A549 (cell line): Measurements from ENCODE around the gene TMEM8B. TPM values are rescaled to one million over a fixed set of nuclear protein-coding genes. Genes with fewer than 3 reads are reported as not detected.

Experiments used
- ATAC-seq, 2 experiments: fragments of 200-7000 bp in 1 of 2; fragments of >200 bp in 1 of 2; cut with Nextera tagmentation in 1 of 2; cut with Tn5 transposase in 1 of 2; 3 replicates each; pipeline versions ENCODE4 v1.8.0 to v1.9.1; 2018 to 2020; ENCODE audit warnings: mild to moderate bottlenecking in 1 of 2, moderate library complexity in 1 of 2
- CTCF ChIA-PET: fragments of 300-600 bp; sonication (Branson Sonifier 250); formaldehyde crosslinking; extraction: SDS; loops from one replicate; lab custom pipeline; 2021; ENCODE audit warnings: antibody characterized with exemption, inconsistent platforms; lab: Yijun Ruan, JAX
- POLR2A ChIA-PET: fragments of 350-600 bp; formaldehyde crosslinking; extraction: SDS; loops from one replicate; lab custom pipeline; 2021; ENCODE audit warnings: antibody characterized with exemption, inconsistent platforms; lab: Yijun Ruan, JAX
- DNase-seq, 2 experiments: peaks; one replicate each; pipeline versions ENCODE4 v3.0.0 to v3.0.0-alpha.2; 2011 to 2016; ENCODE audit warnings: low read depth in 1 of 2, low spot score in 1 of 2
- FAIRE-seq: peaks from 2 replicates; lab custom pipeline; 2011; peaks lifted over from hg19 to GRCh38; lab: Jason Lieb, UNC
- H3K27ac ChIP-seq, 2 experiments: fragments of >200 bp; sonication (Bioruptor Twin); formaldehyde crosslinking; 3 replicates each; pipeline ENCODE4 v1.5.1; 2016 to 2017
- H3K4me1 ChIP-seq: fragments of >200 bp; sonication (Bioruptor Twin); formaldehyde crosslinking; 3 replicates; pipeline ENCODE4 v1.6.1; 2016
- H3K4me2 ChIP-seq: fragments of >200 bp; sonication (Bioruptor Twin); formaldehyde crosslinking; 3 replicates; pipeline ENCODE4 v1.6.1; 2016
- H3K4me3 ChIP-seq: fragments of >200 bp; sonication (Bioruptor Twin); formaldehyde crosslinking; 3 replicates; pipeline ENCODE4 v1.5.1; 2016
- H3K9me3 ChIP-seq: fragments of >200 bp; sonication (Bioruptor Twin); formaldehyde crosslinking; 3 replicates; pipeline ENCODE4 v1.6.1; 2016
- BHLHE40 ChIP-seq: IDR thresholded peaks from 2 replicates; pipeline ENCODE4 v1.6.1; 2012; ENCODE audit warnings: low read depth, low read length, inconsistent platforms
- CBX2 ChIP-seq: fragments of 200-600 bp; sonication (generic); IDR thresholded peaks from 2 replicates; pipeline ENCODE4 v1.6.1; 2016; ENCODE audit warnings: low read depth, mild to moderate bottlenecking, borderline replicate concordance
- CBX8 ChIP-seq: fragments of 200-600 bp; sonication (generic); IDR thresholded peaks from 2 replicates; pipeline ENCODE4 v1.6.1; 2016
- EHMT2 ChIP-seq: fragments of 200-600 bp; sonication (generic); IDR thresholded peaks from 2 replicates; pipeline ENCODE4 v1.6.1; 2016; ENCODE audit warnings: antibody characterized with exemption, low read depth, mild to moderate bottlenecking, moderate library complexity
- ESRRA ChIP-seq: fragments of 150-350 bp; IDR thresholded peaks from 2 replicates; pipeline ENCODE4 v1.6.1; 2014; ENCODE audit warnings: mild to moderate bottlenecking, low read length, borderline replicate concordance
- HEYL ChIP-seq: fragments of 250-450 bp; sonication (Bioruptor Pico); IDR thresholded peaks from 2 replicates; pipeline ENCODE4 v1.8.0; 2021; ENCODE audit warnings: mild to moderate bottlenecking, moderate library complexity
- HOXB13 ChIP-seq: fragments of 250-450 bp; sonication (Bioruptor Pico); IDR thresholded peaks from 2 replicates; pipeline ENCODE4 v1.5.0; 2020; ENCODE audit warnings: low read depth, mild to moderate bottlenecking, moderate library complexity
- HOXB5 ChIP-seq: fragments of 250-450 bp; sonication (Bioruptor Pico); IDR thresholded peaks from 2 replicates; pipeline ENCODE4 v1.5.0; 2020; ENCODE audit warnings: mild to moderate bottlenecking, moderate library complexity
- JUNB ChIP-seq: fragments of >200 bp; sonication (Bioruptor Twin); formaldehyde crosslinking; IDR thresholded peaks from 2 replicates; pipeline ENCODE4 v1.6.1; 2016
- MAFK ChIP-seq: fragments of 450-650 bp; IDR thresholded peaks from 2 replicates; pipeline ENCODE4 v1.6.1; 2014; ENCODE audit not compliant: partially characterized antibody
- NFE2L2 ChIP-seq: fragments of 150-350 bp; conservative IDR thresholded peaks from 2 replicates; pipeline ENCODE4 v1.6.1; 2014; ENCODE audit warnings: low read length
- NPAS2 ChIP-seq: fragments of 250-450 bp; sonication (Bioruptor Pico); IDR thresholded peaks from 2 replicates; pipeline ENCODE4 v1.8.0; 2022; ENCODE audit warnings: mild to moderate bottlenecking, moderate library complexity, borderline replicate concordance
- POLR2AphosphoS2 ChIP-seq: conservative IDR thresholded peaks from 2 replicates; pipeline ENCODE4 v1.6.1; 2012; ENCODE audit warnings: low read length, improper control_type of control experiment, inconsistent platforms
- RAD21 ChIP-seq, 2 experiments: fragments of >200 bp in 1 of 2; sonication (Bioruptor Twin) in 1 of 2; formaldehyde crosslinking in 1 of 2; IDR thresholded peaks in 1 of 2; conservative IDR thresholded peaks in 1 of 2; 2 replicates in 1 of 2; 3 replicates in 1 of 2; pipeline ENCODE4 v1.6.1; 2012 to 2018; ENCODE audit warnings: inconsistent platforms in 1 of 2
- RARB ChIP-seq: fragments of 250-450 bp; sonication (Bioruptor Pico); IDR thresholded peaks from 2 replicates; pipeline ENCODE4 v1.8.0; 2021; ENCODE audit warnings: mild to moderate bottlenecking, moderate library complexity
- RCOR1 ChIP-seq: fragments of 150-350 bp; IDR thresholded peaks from 2 replicates; pipeline ENCODE4 v1.6.1; 2014; ENCODE audit warnings: antibody characterized with exemption, low read length, low read depth
- SMC3 ChIP-seq: fragments of >200 bp; sonication (Bioruptor Twin); formaldehyde crosslinking; IDR thresholded peaks from 3 replicates; pipeline ENCODE4 v1.6.1; 2018; ENCODE audit warnings: inconsistent platforms
- SREBF2 ChIP-seq: fragments of 450-650 bp; IDR thresholded peaks from 2 replicates; pipeline ENCODE4 v1.6.1; 2014; ENCODE audit warnings: mild to moderate bottlenecking, moderate library complexity
- TP53 ChIP-seq: fragments of 250-450 bp; sonication (Bioruptor Pico); IDR thresholded peaks from 2 replicates; pipeline ENCODE4 v1.5.0; 2021; ENCODE audit warnings: mild to moderate bottlenecking, moderate library complexity
- ZSCAN20 ChIP-seq: fragments of 250-450 bp; sonication (Bioruptor Pico); IDR thresholded peaks from 2 replicates; pipeline ENCODE4 v1.8.0; 2022; ENCODE audit warnings: mild to moderate bottlenecking, moderate library complexity
- WGBS: methylation state at CpG from one replicate; pipeline ENCODE4 v1.1.6; 2017; ENCODE audit errors: missing lambda C conversion rate; 5-methylcytosine and 5-hydroxymethylcytosine counted together
- polyA plus RNA-seq, 4 experiments: library from polyadenylated mRNA; depleted of rRNA in 3 of 4; stranded (reverse); fragments of >200 nt; fragmentation: RNase III in 1 of 4; extraction: RNeasy Plus Mini Kit Qiagen cat#74134 plus additional on column Dnase treatment in 1 of 4; gene quantifications; 2 replicates in 3 of 4; 3 replicates in 1 of 4; pipeline ENCODE4 v1.2.3, GENCODE V29; 2011 to 2017
- TF ChIP-seq, protein P1 (sequence below): IDR thresholded peaks from 2 replicates; pipeline ENCODE4 v1.6.1; 2012
- TF ChIP-seq, protein P2 (sequence below): fragments of 150-350 bp; IDR thresholded peaks from 2 replicates; pipeline ENCODE4 v1.6.1; 2014; ENCODE audit warnings: low read depth, mild to moderate bottlenecking, low read length
- TF ChIP-seq, protein P3 (sequence below): fragments of 250-450 bp; sonication (Bioruptor Pico); IDR thresholded peaks from 2 replicates; pipeline ENCODE4 v1.5.0; 2021; ENCODE audit warnings: mild to moderate bottlenecking, moderate library complexity, borderline replicate concordance
- TF ChIP-seq, protein P4 (sequence below): fragments of 450-650 bp; IDR thresholded peaks from 2 replicates; pipeline ENCODE4 v1.6.1; 2014; ENCODE audit warnings: antibody characterized with exemption
- TF ChIP-seq, protein P5 (sequence below): fragments of >200 bp; sonication (Bioruptor Twin); formaldehyde crosslinking; IDR thresholded peaks from 3 replicates; pipeline ENCODE4 v1.5.1; 2016
- TF ChIP-seq, protein P6 (sequence below): fragments of >200 bp; sonication (Bioruptor Twin); formaldehyde crosslinking; IDR thresholded peaks from 2 replicates; pipeline ENCODE4 v1.6.1; 2016

The TMEM8B gene
- polyA plus RNA-seq, 2 of the 4 experiments (the other 2 are of a cell fraction): 1.8 to 2.2 TPM

DNA sequence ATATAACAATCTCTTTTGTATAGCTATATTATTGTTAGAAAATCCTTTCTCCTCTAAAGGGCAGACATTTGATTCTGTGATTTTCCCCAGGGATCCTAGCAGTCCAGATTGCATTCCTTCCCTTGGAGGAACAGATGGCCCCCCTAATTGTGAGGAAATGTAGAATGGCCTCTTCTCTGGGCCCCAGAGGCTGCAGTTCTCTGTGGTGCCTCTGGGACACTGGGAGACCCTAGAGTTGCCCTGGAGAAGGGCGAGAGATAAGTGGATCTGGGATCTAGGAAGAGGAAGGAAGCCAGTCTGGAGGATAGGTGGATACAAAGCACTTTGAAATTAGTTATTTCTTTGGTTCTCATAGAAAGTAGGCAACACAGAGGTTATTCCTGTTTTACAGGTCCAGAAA, 12.3 kb upstream of the TMEM8B start:
- Histone ChIP-seq H3K27ac (no peak overlapping the region), H3K4me3 (no peak overlapping the region), H3K4me1 (peaks cover 19% of the 10 kb centered on the region), H3K9me3 (no peaks in the 10 kb centered on the region), H3K4me2 (no peak overlapping the region)
- CTCF ChIA-PET: interaction anchor here (1.4 kb wide), 1 partner anchor 108 kb away, joined by 5 read pairs; no protein-coding TSS in a partner anchor
- WGBS: 50% methylated on average over 1 of the region's 1 CpG
- no peak for ATAC-seq
- no peak for FAIRE-seq
- POLR2A ChIA-PET: no interaction called here
- TF ChIP-seq NFE2L2: no peak
- no peak for TF ChIP-seq RAD21 (conservative IDR thresholded peaks at IDR 0.05 in 1 of 2, IDR thresholded peaks at IDR 0.05 in 1 of 2)
- TF ChIP-seq NPAS2 (CRISPR knock-in tag): no peak
- TF ChIP-seq JUNB: no peak
- TF ChIP-seq EHMT2: no peak
- TF ChIP-seq, protein P1, sequence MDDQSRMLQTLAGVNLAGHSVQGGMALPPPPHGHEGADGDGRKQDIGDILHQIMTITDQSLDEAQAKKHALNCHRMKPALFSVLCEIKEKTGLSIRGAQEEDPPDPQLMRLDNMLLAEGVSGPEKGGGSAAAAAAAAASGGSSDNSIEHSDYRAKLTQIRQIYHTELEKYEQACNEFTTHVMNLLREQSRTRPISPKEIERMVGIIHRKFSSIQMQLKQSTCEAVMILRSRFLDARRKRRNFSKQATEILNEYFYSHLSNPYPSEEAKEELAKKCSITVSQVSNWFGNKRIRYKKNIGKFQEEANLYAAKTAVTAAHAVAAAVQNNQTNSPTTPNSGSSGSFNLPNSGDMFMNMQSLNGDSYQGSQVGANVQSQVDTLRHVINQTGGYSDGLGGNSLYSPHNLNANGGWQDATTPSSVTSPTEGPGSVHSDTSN: no peak
- TF ChIP-seq RCOR1: no peak
- TF ChIP-seq, protein P2, sequence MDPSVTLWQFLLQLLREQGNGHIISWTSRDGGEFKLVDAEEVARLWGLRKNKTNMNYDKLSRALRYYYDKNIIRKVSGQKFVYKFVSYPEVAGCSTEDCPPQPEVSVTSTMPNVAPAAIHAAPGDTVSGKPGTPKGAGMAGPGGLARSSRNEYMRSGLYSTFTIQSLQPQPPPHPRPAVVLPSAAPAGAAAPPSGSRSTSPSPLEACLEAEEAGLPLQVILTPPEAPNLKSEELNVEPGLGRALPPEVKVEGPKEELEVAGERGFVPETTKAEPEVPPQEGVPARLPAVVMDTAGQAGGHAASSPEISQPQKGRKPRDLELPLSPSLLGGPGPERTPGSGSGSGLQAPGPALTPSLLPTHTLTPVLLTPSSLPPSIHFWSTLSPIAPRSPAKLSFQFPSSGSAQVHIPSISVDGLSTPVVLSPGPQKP: no peak
- TF ChIP-seq ZSCAN20 (CRISPR knock-in tag): no peak
- TF ChIP-seq ESRRA: no peak
- no peak for TF ChIP-seq CBX8
- TF ChIP-seq CBX2: no peak
- no peak for TF ChIP-seq HOXB13 (CRISPR knock-in tag)
- no peak for TF ChIP-seq MAFK
- TF ChIP-seq RARB (CRISPR knock-in tag): no peak
- TF ChIP-seq, protein P3, sequence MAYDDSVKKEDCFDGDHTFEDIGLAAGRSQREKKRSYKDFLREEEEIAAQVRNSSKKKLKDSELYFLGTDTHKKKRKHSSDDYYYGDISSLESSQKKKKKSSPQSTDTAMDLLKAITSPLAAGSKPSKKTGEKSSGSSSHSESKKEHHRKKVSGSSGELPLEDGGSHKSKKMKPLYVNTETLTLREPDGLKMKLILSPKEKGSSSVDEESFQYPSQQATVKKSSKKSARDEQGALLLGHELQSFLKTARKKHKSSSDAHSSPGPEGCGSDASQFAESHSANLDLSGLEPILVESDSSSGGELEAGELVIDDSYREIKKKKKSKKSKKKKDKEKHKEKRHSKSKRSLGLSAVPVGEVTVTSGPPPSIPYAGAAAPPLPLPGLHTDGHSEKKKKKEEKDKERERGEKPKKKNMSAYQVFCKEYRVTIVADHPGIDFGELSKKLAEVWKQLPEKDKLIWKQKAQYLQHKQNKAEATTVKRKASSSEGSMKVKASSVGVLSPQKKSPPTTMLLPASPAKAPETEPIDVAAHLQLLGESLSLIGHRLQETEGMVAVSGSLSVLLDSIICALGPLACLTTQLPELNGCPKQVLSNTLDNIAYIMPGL (CRISPR knock-in tag): no peak
- peak; percentile 32 to 46 for DNase-seq

DNA sequence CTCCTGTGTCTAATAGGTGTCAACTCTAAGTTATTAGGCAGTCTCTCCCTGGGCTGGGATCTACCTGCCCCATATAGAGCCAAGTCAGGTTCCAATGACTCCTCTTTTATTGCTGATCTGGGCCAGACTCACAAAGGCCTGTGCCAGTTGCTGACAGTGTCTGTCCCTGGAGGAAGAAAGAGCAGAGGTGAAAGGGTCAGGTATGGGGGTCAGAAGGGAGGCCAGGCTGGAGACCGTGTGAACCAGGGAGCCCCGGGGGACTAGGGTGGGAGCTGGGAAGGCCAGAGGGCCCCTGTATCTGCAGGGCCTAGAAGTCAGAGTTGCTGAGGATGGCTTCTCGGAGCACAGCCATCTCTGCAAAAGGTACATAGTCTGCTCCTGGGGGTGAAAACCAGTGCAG, 10.7 kb upstream of the TMEM8B start:
- DNase-seq (no peak), ATAC-seq (no peak)
- Histone ChIP-seq H3K4me2 (no peak overlapping the region), H3K4me1 (peaks cover 9% of the 10 kb centered on the region), H3K27ac (no peak overlapping the region)
- CTCF ChIA-PET: no interaction called here
- POLR2A ChIA-PET: no interaction called here
- TF ChIP-seq HEYL (no peak), HOXB5 (CRISPR knock-in tag) (no peak), SMC3 (no peak), HOXB13 (CRISPR knock-in tag) (no peak), RARB (CRISPR knock-in tag) (no peak), BHLHE40 (no peak), TP53 (CRISPR knock-in tag) (no peak), SREBF2 (no peak), JUNB (no peak), POLR2AphosphoS2 (no peak)
- TF ChIP-seq, protein P4, sequence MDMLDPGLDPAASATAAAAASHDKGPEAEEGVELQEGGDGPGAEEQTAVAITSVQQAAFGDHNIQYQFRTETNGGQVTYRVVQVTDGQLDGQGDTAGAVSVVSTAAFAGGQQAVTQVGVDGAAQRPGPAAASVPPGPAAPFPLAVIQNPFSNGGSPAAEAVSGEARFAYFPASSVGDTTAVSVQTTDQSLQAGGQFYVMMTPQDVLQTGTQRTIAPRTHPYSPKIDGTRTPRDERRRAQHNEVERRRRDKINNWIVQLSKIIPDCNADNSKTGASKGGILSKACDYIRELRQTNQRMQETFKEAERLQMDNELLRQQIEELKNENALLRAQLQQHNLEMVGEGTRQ: no peak
- TF ChIP-seq, protein P5, sequence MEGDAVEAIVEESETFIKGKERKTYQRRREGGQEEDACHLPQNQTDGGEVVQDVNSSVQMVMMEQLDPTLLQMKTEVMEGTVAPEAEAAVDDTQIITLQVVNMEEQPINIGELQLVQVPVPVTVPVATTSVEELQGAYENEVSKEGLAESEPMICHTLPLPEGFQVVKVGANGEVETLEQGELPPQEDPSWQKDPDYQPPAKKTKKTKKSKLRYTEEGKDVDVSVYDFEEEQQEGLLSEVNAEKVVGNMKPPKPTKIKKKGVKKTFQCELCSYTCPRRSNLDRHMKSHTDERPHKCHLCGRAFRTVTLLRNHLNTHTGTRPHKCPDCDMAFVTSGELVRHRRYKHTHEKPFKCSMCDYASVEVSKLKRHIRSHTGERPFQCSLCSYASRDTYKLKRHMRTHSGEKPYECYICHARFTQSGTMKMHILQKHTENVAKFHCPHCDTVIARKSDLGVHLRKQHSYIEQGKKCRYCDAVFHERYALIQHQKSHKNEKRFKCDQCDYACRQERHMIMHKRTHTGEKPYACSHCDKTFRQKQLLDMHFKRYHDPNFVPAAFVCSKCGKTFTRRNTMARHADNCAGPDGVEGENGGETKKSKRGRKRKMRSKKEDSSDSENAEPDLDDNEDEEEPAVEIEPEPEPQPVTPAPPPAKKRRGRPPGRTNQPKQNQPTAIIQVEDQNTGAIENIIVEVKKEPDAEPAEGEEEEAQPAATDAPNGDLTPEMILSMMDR: no peak
- TF ChIP-seq, protein P6, sequence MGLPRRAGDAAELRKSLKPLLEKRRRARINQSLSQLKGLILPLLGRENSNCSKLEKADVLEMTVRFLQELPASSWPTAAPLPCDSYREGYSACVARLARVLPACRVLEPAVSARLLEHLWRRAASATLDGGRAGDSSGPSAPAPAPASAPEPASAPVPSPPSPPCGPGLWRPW: no peak
- TF ChIP-seq, protein P1: no peak
- TF ChIP-seq, all 56 proteins: peak for 0
- H3K4me3 ChIP-seq: no peak overlapping the region
- WGBS: 60% methylated on average over 3 of the region's 3 CpGs
- no peaks in the 10 kb centered on the region for H3K9me3 ChIP-seq
- no peak for FAIRE-seq
